ENCODE measurements around the gene TMEM225. TPM values are rescaled to one million over a fixed set of nuclear protein-coding genes. Genes with fewer than 3 reads are reported as not detected.
"Not testable (repeated sequence)": the region's sequence is repeated elsewhere in the genome, so short reads cannot be mapped to it uniquely, and the experiment has no call there.

Gene TMEM225
- total RNA-seq, 1 donor from 2014 or later = not detected

DNA sequence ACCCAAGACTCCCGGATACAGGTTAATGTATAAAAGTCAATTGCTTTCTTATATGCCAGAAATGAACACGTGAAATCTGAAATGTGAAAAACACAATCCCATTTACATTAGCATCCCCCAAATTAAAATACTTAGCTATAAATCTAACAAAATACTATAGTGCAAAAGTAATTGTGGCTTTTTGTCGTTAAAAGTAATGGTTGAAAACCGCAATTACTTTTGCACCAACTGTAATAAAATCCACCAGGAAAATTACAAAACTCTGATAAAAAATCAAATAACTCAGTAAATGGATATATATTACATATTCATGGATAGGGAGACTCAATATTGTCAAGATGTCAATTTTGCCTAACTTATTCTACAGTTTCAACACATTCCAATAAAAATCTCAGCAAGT is 4.6 kb downstream of the TMEM225 start:
- Histone ChIP-seq H3K9me3 (ENCODE audit: insufficient read depth, low read depth, low read length) (no peaks in the 10 kb centered on the region), H3K27ac (ENCODE audit: low read depth, low read length) (no peak overlapping the region), H3K9ac (ENCODE audit: low read length) (no peak overlapping the region), H4K20me1 (ENCODE audit: insufficient read depth, low read length) (no peaks in the 10 kb centered on the region), H3K4me2 (ENCODE audit: low read length) (no peak overlapping the region), H2AFZ (ENCODE audit: low read depth, low read length) (no peak overlapping the region), H3K4me3 (ENCODE audit: insufficient read depth, low read depth, low read length) (no peak overlapping the region), H3K4me1 (ENCODE audit: insufficient read depth, low read length) (no peaks in the 10 kb centered on the region), H3K36me3 (ENCODE audit: insufficient read depth, low read length) (no peaks in the 10 kb centered on the region), H3K27me3 (ENCODE audit: insufficient read depth, low read length) (no peaks in the 10 kb centered on the region), H3K79me2 (ENCODE audit: insufficient read depth, low read length) (no peaks in the 10 kb centered on the region)
- TF ChIP-seq, protein P1, sequence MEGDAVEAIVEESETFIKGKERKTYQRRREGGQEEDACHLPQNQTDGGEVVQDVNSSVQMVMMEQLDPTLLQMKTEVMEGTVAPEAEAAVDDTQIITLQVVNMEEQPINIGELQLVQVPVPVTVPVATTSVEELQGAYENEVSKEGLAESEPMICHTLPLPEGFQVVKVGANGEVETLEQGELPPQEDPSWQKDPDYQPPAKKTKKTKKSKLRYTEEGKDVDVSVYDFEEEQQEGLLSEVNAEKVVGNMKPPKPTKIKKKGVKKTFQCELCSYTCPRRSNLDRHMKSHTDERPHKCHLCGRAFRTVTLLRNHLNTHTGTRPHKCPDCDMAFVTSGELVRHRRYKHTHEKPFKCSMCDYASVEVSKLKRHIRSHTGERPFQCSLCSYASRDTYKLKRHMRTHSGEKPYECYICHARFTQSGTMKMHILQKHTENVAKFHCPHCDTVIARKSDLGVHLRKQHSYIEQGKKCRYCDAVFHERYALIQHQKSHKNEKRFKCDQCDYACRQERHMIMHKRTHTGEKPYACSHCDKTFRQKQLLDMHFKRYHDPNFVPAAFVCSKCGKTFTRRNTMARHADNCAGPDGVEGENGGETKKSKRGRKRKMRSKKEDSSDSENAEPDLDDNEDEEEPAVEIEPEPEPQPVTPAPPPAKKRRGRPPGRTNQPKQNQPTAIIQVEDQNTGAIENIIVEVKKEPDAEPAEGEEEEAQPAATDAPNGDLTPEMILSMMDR (IDR thresholded peaks at IDR 0.05; ENCODE audit: insufficient read depth, low read depth, low read length) = no peak
- TF ChIP-seq EZH2 (IDR thresholded peaks at IDR 0.05; ENCODE audit: insufficient read depth, low read length) = no peak
- no peaks in the 10 kb centered on the region for H3K36me3 Mint-ChIP-seq (ENCODE audit: low read depth, unreplicated experiment)
- DNase-seq (ENCODE audit: low read depth) = no peak
- peaks cover 3% of the 10 kb centered on the region for H3K9me3 Mint-ChIP-seq (ENCODE audit: unreplicated experiment)
- no peak overlapping the region for H3K4me3 Mint-ChIP-seq (ENCODE audit: unreplicated experiment)
- H3K27me3 Mint-ChIP-seq (ENCODE audit: low read depth, unreplicated experiment) = no peaks in the 10 kb centered on the region
- H3K4me1 Mint-ChIP-seq (ENCODE audit: low read depth, unreplicated experiment) = no peaks in the 10 kb centered on the region
- no peak for FAIRE-seq
- H3K27ac Mint-ChIP-seq (ENCODE audit: unreplicated experiment) = no peak overlapping the region

DNA sequence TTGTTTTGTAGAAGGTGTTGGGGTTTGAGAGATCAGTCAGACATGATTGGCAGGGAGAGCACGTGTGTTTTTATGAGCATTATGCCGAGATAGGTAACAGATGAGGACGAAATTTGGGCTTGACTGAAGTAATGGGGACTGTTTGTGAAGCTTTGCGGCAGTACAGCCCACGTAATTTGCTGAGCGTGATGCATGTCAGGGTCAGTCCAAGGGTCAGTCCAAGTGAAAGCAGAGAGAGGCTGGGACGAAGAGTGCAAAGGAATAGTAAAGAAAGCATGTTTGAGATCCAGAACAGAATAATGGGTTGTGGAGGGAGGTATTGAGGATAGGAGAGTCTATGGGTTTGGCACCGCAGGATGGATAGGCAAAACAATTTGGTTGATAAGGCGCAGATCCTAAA is 17.7 kb downstream of the TMEM225 start:
- H3K4me2 ChIP-seq (ENCODE audit: low read length); H3K4me1 Mint-ChIP-seq (ENCODE audit: low read depth, unreplicated experiment); H3K27me3 Mint-ChIP-seq (ENCODE audit: low read depth, unreplicated experiment); FAIRE-seq; DNase-seq (ENCODE audit: low read depth); H3K9ac ChIP-seq (ENCODE audit: low read length); H3K4me3 ChIP-seq (ENCODE audit: insufficient read depth, low read depth, low read length); H3K36me3 Mint-ChIP-seq (ENCODE audit: low read depth, unreplicated experiment); H3K79me2 ChIP-seq (ENCODE audit: insufficient read depth, low read length); H3K4me3 Mint-ChIP-seq (ENCODE audit: unreplicated experiment); H3K4me1 ChIP-seq (ENCODE audit: insufficient read depth, low read length); H3K27ac ChIP-seq (ENCODE audit: low read depth, low read length); H4K20me1 ChIP-seq (ENCODE audit: insufficient read depth, low read length); H2AFZ ChIP-seq (ENCODE audit: low read depth, low read length); H3K36me3 ChIP-seq (ENCODE audit: insufficient read depth, low read length); H3K9me3 ChIP-seq (ENCODE audit: insufficient read depth, low read depth, low read length); H3K27ac Mint-ChIP-seq (ENCODE audit: unreplicated experiment); H3K27me3 ChIP-seq (ENCODE audit: insufficient read depth, low read length): not testable (repeated sequence)
- peaks cover 11% of the 10 kb centered on the region for H3K9me3 Mint-ChIP-seq (ENCODE audit: unreplicated experiment)

DNA sequence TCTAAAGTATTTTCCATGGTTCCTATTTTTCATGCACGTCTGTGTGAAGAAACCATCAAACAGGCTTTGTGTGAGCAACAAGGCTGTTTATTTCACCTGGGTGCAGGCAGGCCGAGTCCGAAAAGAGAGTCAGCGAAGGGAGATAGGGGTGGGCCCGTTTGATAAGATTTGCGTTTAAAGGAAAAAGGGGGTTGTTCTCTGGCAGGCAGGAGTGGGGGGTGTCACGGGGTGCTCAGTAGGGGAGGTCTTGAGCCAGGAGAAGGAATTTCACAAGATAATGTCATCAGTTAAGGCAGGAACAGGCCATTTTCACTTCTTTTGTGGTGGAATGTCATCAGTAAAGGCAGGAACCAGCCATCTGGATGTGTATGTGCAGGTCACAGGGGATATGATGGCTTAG is 20.2 kb downstream of the TMEM225 start:
- H3K4me1 Mint-ChIP-seq (ENCODE audit: low read depth, unreplicated experiment); H3K9me3 ChIP-seq (ENCODE audit: insufficient read depth, low read depth, low read length); H3K4me1 ChIP-seq (ENCODE audit: insufficient read depth, low read length); H4K20me1 ChIP-seq (ENCODE audit: insufficient read depth, low read length); H3K9me3 Mint-ChIP-seq (ENCODE audit: unreplicated experiment); H3K27me3 ChIP-seq (ENCODE audit: insufficient read depth, low read length); H3K79me2 ChIP-seq (ENCODE audit: insufficient read depth, low read length); H3K4me3 ChIP-seq (ENCODE audit: insufficient read depth, low read depth, low read length); H3K27ac ChIP-seq (ENCODE audit: low read depth, low read length); DNase-seq (ENCODE audit: low read depth); H3K36me3 ChIP-seq (ENCODE audit: insufficient read depth, low read length); H2AFZ ChIP-seq (ENCODE audit: low read depth, low read length); H3K9ac ChIP-seq (ENCODE audit: low read length); H3K27ac Mint-ChIP-seq (ENCODE audit: unreplicated experiment); FAIRE-seq; H3K4me2 ChIP-seq (ENCODE audit: low read length); H3K36me3 Mint-ChIP-seq (ENCODE audit: low read depth, unreplicated experiment); H3K27me3 Mint-ChIP-seq (ENCODE audit: low read depth, unreplicated experiment); H3K4me3 Mint-ChIP-seq (ENCODE audit: unreplicated experiment): not testable (repeated sequence)

DNA sequence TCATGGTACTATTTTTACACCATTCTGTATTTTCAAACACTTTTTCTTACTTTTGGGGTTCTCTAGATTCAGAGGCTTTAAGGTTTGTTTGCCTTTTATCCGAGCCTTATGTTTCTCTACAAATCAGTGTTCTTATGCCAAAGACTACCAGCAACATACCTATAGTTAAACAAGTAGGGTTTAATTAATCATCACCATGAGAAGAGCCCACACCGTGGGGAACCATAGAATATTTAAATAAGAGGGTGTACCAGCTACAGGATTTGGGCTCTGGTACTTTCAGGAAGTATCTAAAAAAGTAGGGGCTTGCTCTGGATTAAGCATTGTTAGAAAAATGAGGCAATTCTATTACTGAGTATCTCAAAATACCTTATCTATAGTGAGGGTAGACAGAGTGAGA is 25.7 kb downstream of the TMEM225 start:
- no peak for DNase-seq (ENCODE audit: low read depth)
- no peak overlapping the region for H3K27ac Mint-ChIP-seq (ENCODE audit: unreplicated experiment)
- H3K27me3 Mint-ChIP-seq (ENCODE audit: low read depth, unreplicated experiment) = no peaks in the 10 kb centered on the region

More for the DNA sequence above, 25.7 kb downstream of the TMEM225 start:
- peaks cover 10% of the 10 kb centered on the region for H3K9me3 Mint-ChIP-seq (ENCODE audit: unreplicated experiment)
- TF ChIP-seq, protein P1 (IDR thresholded peaks at IDR 0.05; ENCODE audit: insufficient read depth, low read depth, low read length) = no peak
- no peak for TF ChIP-seq EZH2 (IDR thresholded peaks at IDR 0.05; ENCODE audit: insufficient read depth, low read length)
- peaks cover 2% of the 10 kb centered on the region for H3K4me1 Mint-ChIP-seq (ENCODE audit: low read depth, unreplicated experiment)
- no peaks in the 10 kb centered on the region for H3K4me1 ChIP-seq (ENCODE audit: insufficient read depth, low read length)
- H3K4me3 ChIP-seq (ENCODE audit: insufficient read depth, low read depth, low read length) = no peak overlapping the region
- no peak overlapping the region for H3K9ac ChIP-seq (ENCODE audit: low read length)
- no peak overlapping the region for H3K4me2 ChIP-seq (ENCODE audit: low read length)
- H3K27ac ChIP-seq (ENCODE audit: low read depth, low read length) = no peak overlapping the region
- H3K79me2 ChIP-seq (ENCODE audit: insufficient read depth, low read length) = no peaks in the 10 kb centered on the region
- FAIRE-seq = no peak
- no peak overlapping the region for H3K4me3 Mint-ChIP-seq (ENCODE audit: unreplicated experiment)
- no peak overlapping the region for H2AFZ ChIP-seq (ENCODE audit: low read depth, low read length)
- H3K36me3 ChIP-seq (ENCODE audit: insufficient read depth, low read length) = no peaks in the 10 kb centered on the region
- H4K20me1 ChIP-seq (ENCODE audit: insufficient read depth, low read length) = no peaks in the 10 kb centered on the region
- H3K9me3 ChIP-seq (ENCODE audit: insufficient read depth, low read depth, low read length) = no peaks in the 10 kb centered on the region
- H3K36me3 Mint-ChIP-seq (ENCODE audit: low read depth, unreplicated experiment) = peaks cover 2% of the 10 kb centered on the region
- no peaks in the 10 kb centered on the region for H3K27me3 ChIP-seq (ENCODE audit: insufficient read depth, low read length)

Data from astrocyte (in vitro differentiated cells and primary cell).